Loucy (cell line): Measurements from ENCODE around the gene RPL37A.
"Not testable (repeated sequence)": the region's sequence is repeated elsewhere in the genome, so short reads cannot be mapped to it uniquely, and the experiment has no call there.

Source experiments
- H2AFZ ChIP-seq: fragments of 200-600 bp; sonication (generic); 2 replicates; pipeline ENCODE4 v1.6.0; 2016; ENCODE audit warnings: antibody characterized with exemption, mild to moderate bottlenecking, low read length, moderate library complexity
- H3F3A ChIP-seq: fragments of 200-600 bp; 2 replicates; pipeline ENCODE4 v1.6.0; 2016; ENCODE audit warnings: antibody characterized with exemption, low read depth, mild to moderate bottlenecking
- H3K27me3 ChIP-seq: fragments of 200-600 bp; sonication (generic); 2 replicates; pipeline ENCODE4 v1.6.1; 2014; ENCODE audit warnings: low read length, mild to moderate bottlenecking; ENCODE audit not compliant: insufficient read depth, poor library complexity, severe bottlenecking
- H3K36me3 ChIP-seq: fragments of 200-600 bp; sonication (generic); 2 replicates; pipeline ENCODE4 v1.6.1; 2016; ENCODE audit warnings: low read length; ENCODE audit not compliant: insufficient read depth
- H3K4me1 ChIP-seq: fragments of 200-600 bp; sonication (generic); 2 replicates; pipeline ENCODE4 v1.5.1; 2014; ENCODE audit warnings: low read length, mild to moderate bottlenecking; ENCODE audit not compliant: insufficient read depth, poor library complexity, severe bottlenecking
- H3K4me2 ChIP-seq: fragments of 200-600 bp; sonication (generic); 2 replicates; pipeline ENCODE4 v1.6.0; 2014; ENCODE audit warnings: antibody characterized with exemption, low read length, low read depth, mild to moderate bottlenecking; ENCODE audit not compliant: poor library complexity, severe bottlenecking
- H3K4me3 ChIP-seq: fragments of 200-600 bp; sonication (generic); 2 replicates; pipeline ENCODE4 v1.5.1; 2014; ENCODE audit warnings: low read length, mild to moderate bottlenecking, mixed read lengths; ENCODE audit not compliant: poor library complexity, severe bottlenecking
- H3K79me2 ChIP-seq: fragments of 200-600 bp; sonication (generic); 2 replicates; pipeline ENCODE4 v1.6.1; 2014; ENCODE audit warnings: low read length; ENCODE audit not compliant: insufficient read depth
- H3K9ac ChIP-seq: fragments of 200-600 bp; sonication (generic); 2 replicates; pipeline ENCODE4 v1.6.0; 2014; ENCODE audit warnings: mild to moderate bottlenecking, low read depth, low read length, moderate library complexity; ENCODE audit not compliant: poor library complexity, severe bottlenecking
- H3K9me2 ChIP-seq: fragments of 200-600 bp; sonication (generic); replicated peaks from 2 replicates; pipeline ENCODE4 v1.6.1; 2016; ENCODE audit warnings: low read depth, low read length, mixed read lengths
- H3K9me3 ChIP-seq: fragments of 200-600 bp; sonication (generic); 2 replicates; pipeline ENCODE4 v1.6.1; 2014; ENCODE audit warnings: mild to moderate bottlenecking, antibody characterized with exemption, low read length, low read depth; ENCODE audit not compliant: insufficient read depth
- H4K20me1 ChIP-seq: fragments of 200-600 bp; sonication (generic); 2 replicates; pipeline ENCODE4 v1.6.0; 2014; ENCODE audit warnings: antibody characterized with exemption, low read length, mild to moderate bottlenecking; ENCODE audit not compliant: insufficient read depth, poor library complexity, severe bottlenecking
- EZH2phosphoT487 ChIP-seq: fragments of 200-600 bp; IDR thresholded peaks from 2 replicates; pipeline ENCODE4 v1.6.1; 2018; ENCODE audit warnings: antibody characterized with exemption, mild to moderate bottlenecking, moderate library complexity, borderline replicate concordance
- TF ChIP-seq, protein P1 (sequence below): fragments of 200-600 bp; sonication (generic); conservative IDR thresholded peaks from 2 replicates; pipeline ENCODE4 v1.5.1; 2014; ENCODE audit warnings: mild to moderate bottlenecking, antibody characterized with exemption, low read length

Gene RPL37A

DNA sequence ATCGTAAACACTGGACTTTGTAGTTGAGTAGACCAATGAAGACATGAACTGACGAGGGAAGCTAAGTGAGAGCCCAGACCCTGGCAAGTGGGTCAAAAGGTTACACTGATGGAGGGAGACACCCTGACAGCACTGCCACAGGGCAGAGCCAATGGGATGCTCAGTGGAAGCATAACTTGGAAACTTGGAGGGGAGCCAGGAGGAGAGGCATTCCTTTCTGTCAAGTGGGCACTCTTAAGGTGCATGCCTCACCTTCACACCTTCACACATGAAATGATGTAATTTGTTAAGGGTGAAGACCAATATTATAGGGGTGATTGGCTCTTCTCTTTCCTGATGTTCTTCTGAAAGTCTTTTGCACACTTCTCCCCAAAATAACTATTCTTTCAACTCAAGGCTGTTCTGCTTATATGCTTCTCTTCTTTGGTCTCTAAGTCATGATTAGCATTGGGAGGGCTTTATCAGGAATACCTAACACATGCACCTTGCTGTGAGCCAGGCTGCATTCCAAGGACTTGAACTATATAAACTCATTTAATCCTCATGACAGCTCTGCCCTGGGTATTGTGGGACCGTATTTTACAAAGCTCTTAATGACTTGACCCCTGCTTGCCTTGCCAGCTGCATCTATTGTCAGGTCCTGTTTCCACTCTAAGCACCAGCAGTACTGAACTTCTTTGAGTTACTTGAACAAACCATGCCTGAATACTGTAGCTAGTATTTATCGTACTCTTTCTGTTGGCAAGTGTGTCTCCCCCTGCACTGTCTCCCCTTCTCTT lies 19.0 kb downstream of the RPL37A start:
- Histone ChIP-seq H3K9me2 (no peaks in the 10 kb centered on the region), H3K27me3 (no peaks in the 10 kb centered on the region), H3K9ac (no peak overlapping the region), H3K9me3 (no peaks in the 10 kb centered on the region), H3K79me2 (no peaks in the 10 kb centered on the region), H3K4me1 (no peaks in the 10 kb centered on the region), H2AFZ (no peak overlapping the region), H3F3A (no peaks in the 10 kb centered on the region), H4K20me1 (no peaks in the 10 kb centered on the region), H3K4me3 (no peak overlapping the region), H3K36me3 (no peaks in the 10 kb centered on the region), H3K4me2 (no peak overlapping the region)
- no peak for TF ChIP-seq EZH2phosphoT487
- TF ChIP-seq, protein P1, sequence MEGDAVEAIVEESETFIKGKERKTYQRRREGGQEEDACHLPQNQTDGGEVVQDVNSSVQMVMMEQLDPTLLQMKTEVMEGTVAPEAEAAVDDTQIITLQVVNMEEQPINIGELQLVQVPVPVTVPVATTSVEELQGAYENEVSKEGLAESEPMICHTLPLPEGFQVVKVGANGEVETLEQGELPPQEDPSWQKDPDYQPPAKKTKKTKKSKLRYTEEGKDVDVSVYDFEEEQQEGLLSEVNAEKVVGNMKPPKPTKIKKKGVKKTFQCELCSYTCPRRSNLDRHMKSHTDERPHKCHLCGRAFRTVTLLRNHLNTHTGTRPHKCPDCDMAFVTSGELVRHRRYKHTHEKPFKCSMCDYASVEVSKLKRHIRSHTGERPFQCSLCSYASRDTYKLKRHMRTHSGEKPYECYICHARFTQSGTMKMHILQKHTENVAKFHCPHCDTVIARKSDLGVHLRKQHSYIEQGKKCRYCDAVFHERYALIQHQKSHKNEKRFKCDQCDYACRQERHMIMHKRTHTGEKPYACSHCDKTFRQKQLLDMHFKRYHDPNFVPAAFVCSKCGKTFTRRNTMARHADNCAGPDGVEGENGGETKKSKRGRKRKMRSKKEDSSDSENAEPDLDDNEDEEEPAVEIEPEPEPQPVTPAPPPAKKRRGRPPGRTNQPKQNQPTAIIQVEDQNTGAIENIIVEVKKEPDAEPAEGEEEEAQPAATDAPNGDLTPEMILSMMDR: no peak

DNA sequence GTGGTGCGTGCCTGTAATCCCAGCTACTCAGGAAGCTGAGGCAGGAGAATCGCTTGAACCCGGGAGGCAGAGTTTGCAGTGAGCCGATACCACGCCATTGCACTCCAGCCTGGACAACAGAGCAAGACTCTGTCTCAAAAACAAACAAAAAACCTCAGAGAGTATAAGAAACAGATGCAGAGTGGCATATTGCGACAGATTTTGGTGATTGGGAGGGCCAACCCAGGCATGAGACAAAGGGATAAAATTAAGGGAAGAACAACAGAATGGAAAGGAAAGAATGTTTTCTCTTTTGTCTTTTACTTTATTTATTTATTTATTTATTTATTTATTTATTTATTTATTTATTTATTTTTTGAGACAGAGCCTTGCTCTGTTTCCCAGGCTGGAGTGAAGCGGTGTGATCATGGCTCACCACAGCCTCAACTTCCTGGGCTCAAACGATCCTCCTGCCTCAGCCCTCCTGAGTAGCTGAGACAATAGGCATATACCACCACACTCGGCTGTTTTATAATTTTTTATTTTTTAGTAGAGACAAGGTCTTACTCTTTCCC lies 20.0 kb downstream of the RPL37A start:
- H3K9me2 ChIP-seq, H3K9me3 ChIP-seq, H3K36me3 ChIP-seq, H3F3A ChIP-seq, H2AFZ ChIP-seq, H3K4me3 ChIP-seq, H3K27me3 ChIP-seq, H4K20me1 ChIP-seq, H3K4me1 ChIP-seq, H3K4me2 ChIP-seq, H3K9ac ChIP-seq, H3K79me2 ChIP-seq: not testable (repeated sequence)

DNA sequence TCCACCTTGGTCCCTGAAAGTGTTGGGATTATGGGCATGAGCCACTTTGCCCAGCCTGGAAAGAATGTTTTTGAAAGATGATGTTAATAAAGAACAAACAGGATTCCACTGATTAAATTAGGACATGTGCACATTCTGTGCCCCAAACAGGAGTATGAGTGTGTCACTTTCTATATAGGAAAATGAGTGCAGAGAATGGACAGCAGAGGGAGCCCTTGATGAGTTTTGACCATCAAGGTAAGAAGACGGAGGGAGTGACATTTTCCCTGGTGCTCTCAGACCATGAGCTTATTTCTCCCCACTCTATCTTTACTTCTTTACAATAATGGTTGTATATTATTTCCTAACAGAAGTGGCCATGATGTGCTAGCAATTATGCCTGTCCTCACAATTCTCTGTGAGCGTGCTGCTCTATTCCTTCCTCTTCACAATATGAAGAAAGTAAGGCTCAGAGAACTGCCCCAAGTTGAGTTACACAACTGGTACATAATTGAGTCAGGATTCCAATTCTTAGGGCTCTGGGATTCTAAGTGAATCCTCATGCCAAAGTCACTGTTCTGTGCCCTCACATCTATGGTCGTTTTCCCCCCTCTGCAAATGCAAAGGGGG lies 20.6 kb downstream of the RPL37A start:
- Histone ChIP-seq H3K4me2 (no peak overlapping the region), H3K27me3 (no peaks in the 10 kb centered on the region), H3K79me2 (no peaks in the 10 kb centered on the region), H4K20me1 (no peaks in the 10 kb centered on the region), H3F3A (no peaks in the 10 kb centered on the region), H3K36me3 (no peaks in the 10 kb centered on the region), H3K9me2 (no peaks in the 10 kb centered on the region), H3K4me3 (no peak overlapping the region), H2AFZ (no peak overlapping the region), H3K9me3 (no peaks in the 10 kb centered on the region), H3K4me1 (no peaks in the 10 kb centered on the region), H3K9ac (no peak overlapping the region)
- TF ChIP-seq EZH2phosphoT487: no peak
- TF ChIP-seq, protein P1: peak; percentile 83
